Measurements from ENCODE around the gene NR2C2. TPM values are rescaled to one million over a fixed set of nuclear protein-coding genes. Genes with fewer than 3 reads are reported as not detected.

The NR2C2 gene
- total RNA-seq, 1 experiment from 2014 or later, result 50.8 TPM

GRCh38 chr3:14957925-14958324 is 10.5 kb downstream of the NR2C2 start (continued):
- no peak for TF ChIP-seq CDX4 (CRISPR knock-in tag; IDR thresholded peaks at IDR 0.05; ENCODE audit: borderline replicate concordance)
- TF ChIP-seq FOXJ3 (CRISPR knock-in tag; IDR thresholded peaks at IDR 0.05; ENCODE audit: borderline replicate concordance), result no peak
- no peak for TF ChIP-seq TCF7 (CRISPR knock-in tag; IDR thresholded peaks at IDR 0.05; ENCODE audit: low read depth)
- no peak for TF ChIP-seq EMX1 (CRISPR knock-in tag; IDR thresholded peaks at IDR 0.05)
- TF ChIP-seq ZNF416 (CRISPR knock-in tag; IDR thresholded peaks at IDR 0.05), result no peak
- TF ChIP-seq ATF3 (CRISPR knock-in tag; conservative IDR thresholded peaks at IDR 0.05), result no peak
- TF ChIP-seq CTCF (IDR thresholded peaks at IDR 0.05), result no peak

- TF ChIP-seq GRHL2 (CRISPR knock-in tag; IDR thresholded peaks at IDR 0.05; ENCODE audit: insufficient replicate concordance, severe bottlenecking), result no peak
- no peak for TF ChIP-seq ZNF512 (CRISPR knock-in tag; IDR thresholded peaks at IDR 0.05; ENCODE audit: borderline replicate concordance)
- no peak for TF ChIP-seq MXD4 (CRISPR knock-in tag; IDR thresholded peaks at IDR 0.05; ENCODE audit: borderline replicate concordance)
- TF ChIP-seq FOXJ3 (CRISPR knock-in tag; IDR thresholded peaks at IDR 0.05; ENCODE audit: borderline replicate concordance), result no peak
- no peak for TF ChIP-seq ZNF263 (CRISPR knock-in tag; IDR thresholded peaks at IDR 0.05; ENCODE audit: low read depth)
- no peak for TF ChIP-seq ATF6 (CRISPR knock-in tag; IDR thresholded peaks at IDR 0.05)
- no peak for TF ChIP-seq ZNF396 (CRISPR knock-in tag; IDR thresholded peaks at IDR 0.05; ENCODE audit: borderline replicate concordance)
- no peak for TF ChIP-seq GTF2I (CRISPR knock-in tag; conservative IDR thresholded peaks at IDR 0.05)
- TF ChIP-seq AFF4 (CRISPR knock-in tag; IDR thresholded peaks at IDR 0.05; ENCODE audit: borderline replicate concordance), result no peak
- TF ChIP-seq ETV6 (CRISPR knock-in tag; IDR thresholded peaks at IDR 0.05), result no peak
- TF ChIP-seq ATF3 (CRISPR knock-in tag; conservative IDR thresholded peaks at IDR 0.05), result no peak
- no peak for TF ChIP-seq NR3C1 (CRISPR knock-in tag; conservative IDR thresholded peaks at IDR 0.05; ENCODE audit: low read depth)
- TF ChIP-seq ZBTB43 (CRISPR knock-in tag; IDR thresholded peaks at IDR 0.05), result no peak
- no peak for TF ChIP-seq NFYB (CRISPR knock-in tag; conservative IDR thresholded peaks at IDR 0.05; ENCODE audit: low read depth)
- TF ChIP-seq ZBTB21 (CRISPR knock-in tag; IDR thresholded peaks at IDR 0.05; ENCODE audit: borderline replicate concordance), result no peak
- TF ChIP-seq ZSCAN18 (CRISPR knock-in tag; IDR thresholded peaks at IDR 0.05), result no peak
- no peak for TF ChIP-seq KAT7 (CRISPR knock-in tag; IDR thresholded peaks at IDR 0.05; ENCODE audit: borderline replicate concordance)
- Mint-ChIP-seq H3K9me3 (no peaks in the 10 kb centered on the region), H3K36me3 (peaks cover 3% of the 10 kb centered on the region; the same call in 1 of the 2 replicates), H3K27me3 (ENCODE audit: low read depth) (no peaks in the 10 kb centered on the region), H3K4me1 (peaks cover 32% of the 10 kb centered on the region), H3K27ac (no peak overlapping the region), H3K4me3 (no peak overlapping the region)
- DNase-seq (ENCODE audit: low spot score) (no peak), ATAC-seq (no peak)
- ChIA-PET POLR2A (no interaction called here), CTCF (no interaction called here)
Measured at GRCh38 chr3:14959359-14959943, 12.1 kb downstream of the NR2C2 start.
